SU-DHL-6 (cell line): ENCODE data around the gene CADPS.

Source experiments
- H2AFZ ChIP-seq: fragments of 200-600 bp; sonication (generic); 2 replicates; pipeline ENCODE4 v1.6.1; 2014; ENCODE audit warnings: low read depth, mild to moderate bottlenecking, moderate library complexity, mixed read lengths, antibody characterized with exemption, low read length; ENCODE audit not compliant: severe bottlenecking
- H3F3A ChIP-seq: fragments of 200-600 bp; shearing (Covaris generic); 2 replicates; pipeline ENCODE4 v1.6.0; 2016; ENCODE audit warnings: antibody characterized with exemption, mild to moderate bottlenecking; ENCODE audit not compliant: insufficient read depth
- H3K27ac ChIP-seq: fragments of 200-600 bp; sonication (generic); 2 replicates; pipeline ENCODE4 v1.5.1; 2016; ENCODE audit warnings: low read depth, mild to moderate bottlenecking, low read length, moderate library complexity, mixed read lengths
- H3K27me3 ChIP-seq: fragments of 200-600 bp; sonication (generic), shearing (Covaris generic); 2 replicates; pipeline ENCODE4 v1.6.0; 2014; ENCODE audit warnings: mild to moderate bottlenecking, low read length
- H3K36me3 ChIP-seq: fragments of 200-600 bp; sonication (generic); 2 replicates; pipeline ENCODE4 v1.6.1; 2014; ENCODE audit warnings: mild to moderate bottlenecking, low read length, mixed read lengths
- H3K4me2 ChIP-seq: fragments of 300-600, 200-600 bp; shearing (Covaris generic), sonication (generic); 2 replicates; pipeline ENCODE4 v1.6.0; 2014; ENCODE audit warnings: low read length, low read depth, mild to moderate bottlenecking; ENCODE audit not compliant: poor library complexity, severe bottlenecking
- H3K4me3 ChIP-seq: fragments of 200-600 bp; sonication (generic); 2 replicates; pipeline ENCODE4 v1.5.1; 2014; ENCODE audit warnings: antibody characterized with exemption, low read length, mild to moderate bottlenecking, mixed read lengths; ENCODE audit not compliant: insufficient read depth, poor library complexity, severe bottlenecking
- H3K79me2 ChIP-seq: fragments of 200-600 bp; sonication (generic); 2 replicates; pipeline ENCODE4 v1.6.1; 2014; ENCODE audit warnings: mild to moderate bottlenecking, low read length, moderate library complexity; ENCODE audit not compliant: insufficient read depth
- H3K9ac ChIP-seq: fragments of 200-600 bp; sonication (generic); 2 replicates; pipeline ENCODE4 v1.7.0; 2014; ENCODE audit warnings: mild to moderate bottlenecking, low read length
- H3K9me2 ChIP-seq: fragments of 200-600 bp; sonication (generic); replicated peaks from 2 replicates; pipeline ENCODE4 v1.6.1; 2014; ENCODE audit warnings: low read length; ENCODE audit not compliant: insufficient read depth
- H3K9me3 ChIP-seq: fragments of 200-600 bp; sonication (generic); 2 replicates; pipeline ENCODE4 v1.6.1; 2014; ENCODE audit warnings: low read length, mixed read lengths; ENCODE audit not compliant: insufficient read depth
- H4K20me1 ChIP-seq: fragments of 200-600 bp; sonication (generic); 2 replicates; pipeline ENCODE4 v1.6.1; 2014; ENCODE audit warnings: low read depth, mild to moderate bottlenecking, antibody characterized with exemption, low read length, moderate library complexity, mixed read lengths
- EZH2phosphoT487 ChIP-seq: fragments of 200-600 bp; sonication (generic), shearing (Covaris generic); conservative IDR thresholded peaks from 2 replicates; pipeline ENCODE4 v1.6.1; 2018; ENCODE audit warnings: mild to moderate bottlenecking, antibody characterized with exemption, low read length, moderate library complexity, mixed read lengths
- TF ChIP-seq, protein P1 (sequence below): fragments of 200-600 bp; sonication (generic); IDR thresholded peaks from one replicate; pipeline ENCODE4 v1.5.1; 2017; ENCODE audit warnings: antibody characterized with exemption, mild to moderate bottlenecking, low read length, moderate library complexity; ENCODE audit not compliant: insufficient read depth, poor library complexity, severe bottlenecking

The CADPS gene

DNA sequence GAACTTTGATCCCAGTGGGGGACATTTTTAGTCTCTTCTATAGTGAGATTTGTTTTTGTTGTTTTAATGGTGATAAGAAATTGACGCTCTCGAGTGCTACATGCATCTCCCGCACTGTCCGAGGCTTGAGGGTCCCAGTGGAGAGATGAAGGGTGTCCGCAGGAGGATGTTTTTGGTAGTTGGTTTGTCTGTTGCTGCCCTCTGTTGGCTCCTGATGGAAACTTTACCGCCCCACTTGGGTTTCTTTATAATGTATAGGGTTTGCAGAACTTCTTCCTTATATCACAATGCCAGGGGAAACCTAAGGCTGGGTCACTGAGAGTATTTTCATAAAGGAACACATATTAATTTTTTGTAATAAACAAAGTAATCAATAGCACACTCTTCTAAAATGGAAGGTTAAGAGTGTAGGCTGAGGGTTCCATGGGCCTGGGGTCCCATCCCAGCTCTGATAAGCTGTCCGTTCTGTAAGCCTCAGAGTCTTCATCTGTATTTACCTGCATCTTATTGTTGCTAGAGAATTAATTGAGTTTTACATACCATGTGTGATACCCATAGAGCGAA is 316.6 kb downstream of the CADPS start:
- no peaks in the 10 kb centered on the region for H3K79me2 ChIP-seq
- H3K27ac ChIP-seq: no peak overlapping the region
- H3K9ac ChIP-seq: no peak overlapping the region
- no peaks in the 10 kb centered on the region for H3K9me3 ChIP-seq
- no peaks in the 10 kb centered on the region for H3K27me3 ChIP-seq
- no peak overlapping the region for H2AFZ ChIP-seq
- H3K4me3 ChIP-seq: no peak overlapping the region
- no peaks in the 10 kb centered on the region for H3K36me3 ChIP-seq
- no peak for TF ChIP-seq EZH2phosphoT487
- TF ChIP-seq, protein P1, sequence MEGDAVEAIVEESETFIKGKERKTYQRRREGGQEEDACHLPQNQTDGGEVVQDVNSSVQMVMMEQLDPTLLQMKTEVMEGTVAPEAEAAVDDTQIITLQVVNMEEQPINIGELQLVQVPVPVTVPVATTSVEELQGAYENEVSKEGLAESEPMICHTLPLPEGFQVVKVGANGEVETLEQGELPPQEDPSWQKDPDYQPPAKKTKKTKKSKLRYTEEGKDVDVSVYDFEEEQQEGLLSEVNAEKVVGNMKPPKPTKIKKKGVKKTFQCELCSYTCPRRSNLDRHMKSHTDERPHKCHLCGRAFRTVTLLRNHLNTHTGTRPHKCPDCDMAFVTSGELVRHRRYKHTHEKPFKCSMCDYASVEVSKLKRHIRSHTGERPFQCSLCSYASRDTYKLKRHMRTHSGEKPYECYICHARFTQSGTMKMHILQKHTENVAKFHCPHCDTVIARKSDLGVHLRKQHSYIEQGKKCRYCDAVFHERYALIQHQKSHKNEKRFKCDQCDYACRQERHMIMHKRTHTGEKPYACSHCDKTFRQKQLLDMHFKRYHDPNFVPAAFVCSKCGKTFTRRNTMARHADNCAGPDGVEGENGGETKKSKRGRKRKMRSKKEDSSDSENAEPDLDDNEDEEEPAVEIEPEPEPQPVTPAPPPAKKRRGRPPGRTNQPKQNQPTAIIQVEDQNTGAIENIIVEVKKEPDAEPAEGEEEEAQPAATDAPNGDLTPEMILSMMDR: peak; percentile 56
- H3F3A ChIP-seq: no peaks in the 10 kb centered on the region
- no peaks in the 10 kb centered on the region for H4K20me1 ChIP-seq
- H3K9me2 ChIP-seq: no peaks in the 10 kb centered on the region
- H3K4me2 ChIP-seq: no peak overlapping the region

DNA sequence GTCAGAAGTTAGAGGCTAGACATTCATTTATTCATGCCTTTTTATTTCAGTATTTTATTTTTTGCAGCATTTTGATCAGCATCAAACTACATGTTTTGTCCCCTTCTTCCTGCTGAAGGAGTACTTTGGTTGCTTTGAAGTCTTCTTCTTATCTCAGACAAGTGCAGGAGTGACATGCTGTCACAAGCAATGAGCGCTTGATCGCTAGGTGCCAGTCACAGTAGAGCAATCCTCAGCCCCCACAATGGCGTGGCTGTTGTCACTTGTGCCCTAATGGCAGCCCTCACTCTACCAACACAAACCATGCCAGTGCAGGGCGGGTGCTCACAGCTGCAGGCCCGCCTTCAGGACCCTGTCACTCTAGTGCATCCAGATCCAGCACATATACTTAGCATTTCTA is 317.2 kb downstream of the CADPS start:
- Histone ChIP-seq H3K9me3 (no peaks in the 10 kb centered on the region), H3F3A (no peaks in the 10 kb centered on the region), H3K27me3 (no peaks in the 10 kb centered on the region), H3K79me2 (no peaks in the 10 kb centered on the region), H3K27ac (no peak overlapping the region), H4K20me1 (no peaks in the 10 kb centered on the region), H3K9me2 (no peaks in the 10 kb centered on the region), H3K4me2 (no peak overlapping the region), H2AFZ (no peak overlapping the region), H3K36me3 (no peaks in the 10 kb centered on the region), H3K9ac (no peak overlapping the region), H3K4me3 (no peak overlapping the region)
- TF ChIP-seq, protein P1: no peak
- no peak for TF ChIP-seq EZH2phosphoT487

DNA sequence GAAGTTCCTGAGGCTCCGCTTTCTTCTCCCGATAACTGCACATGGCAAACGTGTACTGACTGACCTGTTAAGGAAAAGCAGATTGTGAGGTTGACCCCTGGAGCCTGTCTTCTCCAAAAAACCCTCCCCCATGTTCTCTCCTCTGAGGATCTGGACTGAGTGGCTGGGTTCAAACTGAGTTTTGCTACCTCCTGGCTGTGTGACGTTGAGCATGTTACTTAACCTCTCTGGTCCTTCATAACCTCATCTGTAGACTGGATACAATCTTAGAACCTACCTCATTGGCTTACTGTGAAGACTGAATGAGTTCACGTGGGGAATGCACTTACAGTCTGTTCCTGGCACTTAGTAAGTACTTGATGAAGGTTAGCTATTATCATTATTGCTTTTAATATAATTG is 317.8 kb downstream of the CADPS start:
- no peak overlapping the region for H2AFZ ChIP-seq
- no peaks in the 10 kb centered on the region for H3K27me3 ChIP-seq
- H3K36me3 ChIP-seq: no peaks in the 10 kb centered on the region
- no peak overlapping the region for H3K9ac ChIP-seq
- TF ChIP-seq, protein P1: no peak
- TF ChIP-seq EZH2phosphoT487: no peak
- no peaks in the 10 kb centered on the region for H4K20me1 ChIP-seq
- H3K79me2 ChIP-seq: no peaks in the 10 kb centered on the region
- no peak overlapping the region for H3K4me3 ChIP-seq
- H3K9me3 ChIP-seq: no peaks in the 10 kb centered on the region
- no peaks in the 10 kb centered on the region for H3K9me2 ChIP-seq
- no peaks in the 10 kb centered on the region for H3F3A ChIP-seq
- H3K4me2 ChIP-seq: no peak overlapping the region
- no peak overlapping the region for H3K27ac ChIP-seq
